ENCODE measurements around the gene PCNA.

DNA sequence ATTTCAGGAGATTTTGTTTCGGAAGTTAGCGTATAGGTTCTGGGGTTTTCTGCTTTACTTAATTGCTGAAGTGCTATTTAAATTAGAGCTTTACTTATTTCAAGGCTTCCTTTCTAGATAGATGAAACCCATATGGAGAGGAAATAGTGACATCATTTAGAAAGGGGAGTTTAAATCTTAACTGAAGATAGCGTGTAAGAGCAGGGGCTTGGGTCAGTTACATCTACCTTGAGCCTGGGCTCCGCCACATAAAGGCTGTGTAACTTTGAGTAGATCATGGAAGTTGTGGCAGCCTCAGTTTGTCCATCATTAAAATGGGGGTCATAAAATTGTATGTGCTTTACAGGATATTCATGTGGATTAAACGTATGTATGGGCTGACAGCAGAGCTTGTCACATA is 11.7 kb upstream of the PCNA start:
- TF ChIP-seq, protein P1, sequence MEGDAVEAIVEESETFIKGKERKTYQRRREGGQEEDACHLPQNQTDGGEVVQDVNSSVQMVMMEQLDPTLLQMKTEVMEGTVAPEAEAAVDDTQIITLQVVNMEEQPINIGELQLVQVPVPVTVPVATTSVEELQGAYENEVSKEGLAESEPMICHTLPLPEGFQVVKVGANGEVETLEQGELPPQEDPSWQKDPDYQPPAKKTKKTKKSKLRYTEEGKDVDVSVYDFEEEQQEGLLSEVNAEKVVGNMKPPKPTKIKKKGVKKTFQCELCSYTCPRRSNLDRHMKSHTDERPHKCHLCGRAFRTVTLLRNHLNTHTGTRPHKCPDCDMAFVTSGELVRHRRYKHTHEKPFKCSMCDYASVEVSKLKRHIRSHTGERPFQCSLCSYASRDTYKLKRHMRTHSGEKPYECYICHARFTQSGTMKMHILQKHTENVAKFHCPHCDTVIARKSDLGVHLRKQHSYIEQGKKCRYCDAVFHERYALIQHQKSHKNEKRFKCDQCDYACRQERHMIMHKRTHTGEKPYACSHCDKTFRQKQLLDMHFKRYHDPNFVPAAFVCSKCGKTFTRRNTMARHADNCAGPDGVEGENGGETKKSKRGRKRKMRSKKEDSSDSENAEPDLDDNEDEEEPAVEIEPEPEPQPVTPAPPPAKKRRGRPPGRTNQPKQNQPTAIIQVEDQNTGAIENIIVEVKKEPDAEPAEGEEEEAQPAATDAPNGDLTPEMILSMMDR (IDR thresholded peaks at IDR 0.05) = no peak
- TF ChIP-seq, protein P2, sequence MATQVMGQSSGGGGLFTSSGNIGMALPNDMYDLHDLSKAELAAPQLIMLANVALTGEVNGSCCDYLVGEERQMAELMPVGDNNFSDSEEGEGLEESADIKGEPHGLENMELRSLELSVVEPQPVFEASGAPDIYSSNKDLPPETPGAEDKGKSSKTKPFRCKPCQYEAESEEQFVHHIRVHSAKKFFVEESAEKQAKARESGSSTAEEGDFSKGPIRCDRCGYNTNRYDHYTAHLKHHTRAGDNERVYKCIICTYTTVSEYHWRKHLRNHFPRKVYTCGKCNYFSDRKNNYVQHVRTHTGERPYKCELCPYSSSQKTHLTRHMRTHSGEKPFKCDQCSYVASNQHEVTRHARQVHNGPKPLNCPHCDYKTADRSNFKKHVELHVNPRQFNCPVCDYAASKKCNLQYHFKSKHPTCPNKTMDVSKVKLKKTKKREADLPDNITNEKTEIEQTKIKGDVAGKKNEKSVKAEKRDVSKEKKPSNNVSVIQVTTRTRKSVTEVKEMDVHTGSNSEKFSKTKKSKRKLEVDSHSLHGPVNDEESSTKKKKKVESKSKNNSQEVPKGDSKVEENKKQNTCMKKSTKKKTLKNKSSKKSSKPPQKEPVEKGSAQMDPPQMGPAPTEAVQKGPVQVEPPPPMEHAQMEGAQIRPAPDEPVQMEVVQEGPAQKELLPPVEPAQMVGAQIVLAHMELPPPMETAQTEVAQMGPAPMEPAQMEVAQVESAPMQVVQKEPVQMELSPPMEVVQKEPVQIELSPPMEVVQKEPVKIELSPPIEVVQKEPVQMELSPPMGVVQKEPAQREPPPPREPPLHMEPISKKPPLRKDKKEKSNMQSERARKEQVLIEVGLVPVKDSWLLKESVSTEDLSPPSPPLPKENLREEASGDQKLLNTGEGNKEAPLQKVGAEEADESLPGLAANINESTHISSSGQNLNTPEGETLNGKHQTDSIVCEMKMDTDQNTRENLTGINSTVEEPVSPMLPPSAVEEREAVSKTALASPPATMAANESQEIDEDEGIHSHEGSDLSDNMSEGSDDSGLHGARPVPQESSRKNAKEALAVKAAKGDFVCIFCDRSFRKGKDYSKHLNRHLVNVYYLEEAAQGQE (IDR thresholded peaks at IDR 0.05; ENCODE audit: insufficient read depth in 1 of 2, low read depth in 2 of 2, low read length in 1 of 2) = no peak
- TF ChIP-seq TCF7L2 (IDR thresholded peaks at IDR 0.05; ENCODE audit: low read depth, low read length) = no peak
- TF ChIP-seq SIN3A (IDR thresholded peaks at IDR 0.05; ENCODE audit: borderline replicate concordance, insufficient read depth, low read depth, low read length) = no peak

All from Panc1 (cell line).